SK-N-SH treated with all-trans-retinoic acid at 6 μM for 48 hours (cell line): ENCODE data around the gene TTC34.

ENCODE experiments used
- BACH2 ChIP-seq: fragments of 250-450 bp; sonication (Bioruptor Pico); IDR thresholded peaks from 2 replicates; pipeline ENCODE4 v1.9.0; 2021; ENCODE audit warnings: mild to moderate bottlenecking, borderline replicate concordance
- CREB5 ChIP-seq: fragments of 250-450 bp; sonication (Bioruptor Pico); IDR thresholded peaks from 2 replicates; pipeline ENCODE4 v1.5.1; 2020; ENCODE audit warnings: low read depth, mild to moderate bottlenecking, moderate library complexity
- CSDC2 ChIP-seq: fragments of 250-450 bp; sonication (Bioruptor Pico); IDR thresholded peaks from 2 replicates; pipeline ENCODE4 v1.5.0; 2020; ENCODE audit warnings: mild to moderate bottlenecking, moderate library complexity
- CSRNP3 ChIP-seq: fragments of 250-450 bp; sonication (Bioruptor Pico); IDR thresholded peaks from 2 replicates; pipeline ENCODE4 v1.5.1; 2021; ENCODE audit warnings: mild to moderate bottlenecking, moderate library complexity
- ISL1 ChIP-seq: fragments of 250-450 bp; sonication (Bioruptor Pico); IDR thresholded peaks from 2 replicates; pipeline ENCODE4 v2.1.2; 2022; ENCODE audit warnings: mild to moderate bottlenecking, moderate library complexity
- OSR1 ChIP-seq: fragments of 250-450 bp; sonication (Bioruptor Pico); IDR thresholded peaks from 2 replicates; pipeline ENCODE4 v1.8.0; 2022; ENCODE audit warnings: moderate library complexity, mild to moderate bottlenecking, inconsistent platforms
- RARB ChIP-seq: fragments of 250-450 bp; sonication (Bioruptor Pico); IDR thresholded peaks from 2 replicates; pipeline ENCODE4 v1.8.0; 2021; ENCODE audit warnings: mild to moderate bottlenecking, moderate library complexity
- SNAI2 ChIP-seq: fragments of 250-450 bp; sonication (Bioruptor Pico); IDR thresholded peaks from 2 replicates; pipeline ENCODE4 v1.5.0; 2020; ENCODE audit warnings: mild to moderate bottlenecking, moderate library complexity
- TCF4 ChIP-seq: fragments of 250-450 bp; sonication (Bioruptor Pico); IDR thresholded peaks from 2 replicates; pipeline ENCODE4 v1.8.0; 2021; ENCODE audit warnings: mild to moderate bottlenecking, moderate library complexity, borderline replicate concordance
- ZFP30 ChIP-seq: fragments of 450-650 bp; formaldehyde crosslinking; IDR thresholded peaks from 2 replicates; pipeline ENCODE4 v1.5.0; 2022; ENCODE audit warnings: mild to moderate bottlenecking, moderate library complexity
- ZNF70 ChIP-seq: fragments of 450-650 bp; formaldehyde crosslinking; IDR thresholded peaks from 2 replicates; pipeline ENCODE4 v1.5.0; 2020; ENCODE audit warnings: mild to moderate bottlenecking, moderate library complexity

- no peak for TF ChIP-seq OSR1
- no peak for TF ChIP-seq ZNF70 (CRISPR knock-in tag)
- no peak for TF ChIP-seq ZFP30 (CRISPR knock-in tag)
- TF ChIP-seq CSRNP3 = no peak
- TF ChIP-seq CSDC2 = no peak
- no peak for TF ChIP-seq RARB (CRISPR knock-in tag)
- TF ChIP-seq CREB5 = no peak
- TF ChIP-seq BACH2 (CRISPR knock-in tag) = no peak
- no peak for TF ChIP-seq SNAI2 (CRISPR knock-in tag)
- no peak for TF ChIP-seq ISL1 (CRISPR knock-in tag)
- TF ChIP-seq TCF4 (CRISPR knock-in tag) = no peak
These were observed 7.5 kb upstream of the TTC34 start for GRCh38 chr1:2808831-2809605.
